Fibroblast of gingiva (primary cell): Measurements from ENCODE around the gene GRIK4.

Experiments used
- DNase-seq: peaks from one replicate; pipeline ENCODE4 v3.0.0-alpha.2; 2011; ENCODE audit warnings: low read depth

Gene GRIK4

DNA sequence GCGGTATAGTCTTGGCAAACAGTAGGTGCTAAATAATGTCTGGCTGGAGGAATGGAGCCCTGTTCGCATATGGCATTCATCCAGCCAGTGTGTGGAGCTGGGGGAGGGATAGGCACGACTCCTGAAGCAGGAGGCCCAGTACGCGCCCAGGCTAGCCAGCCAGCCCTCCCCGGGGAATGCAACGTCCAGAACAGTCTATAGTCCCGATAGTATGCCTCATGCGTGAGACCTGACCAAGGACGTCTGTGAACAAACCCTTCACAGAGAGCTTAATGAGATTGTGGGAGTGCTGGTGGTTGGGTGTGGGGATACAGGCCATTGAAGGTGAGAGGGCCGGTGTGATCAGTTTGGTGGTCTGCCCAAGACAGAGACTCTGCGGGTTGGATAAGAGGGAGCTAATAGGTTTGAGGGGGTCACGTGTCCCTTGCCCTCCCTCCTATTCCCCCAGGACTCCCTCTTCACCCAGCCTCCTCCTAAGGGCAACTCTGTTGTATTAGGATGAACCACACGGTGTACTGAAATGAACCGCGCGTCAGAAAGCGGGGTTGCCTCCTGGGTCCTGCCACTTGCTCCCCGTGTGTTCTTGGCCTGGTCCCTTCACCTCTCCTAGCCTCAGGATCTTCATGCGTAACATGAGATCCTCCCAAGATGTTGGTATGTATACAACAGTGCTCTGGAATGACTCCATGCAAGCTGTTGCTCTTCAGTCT lies 987 bp upstream of the GRIK4 start:
- DNase-seq: no peak

DNA sequence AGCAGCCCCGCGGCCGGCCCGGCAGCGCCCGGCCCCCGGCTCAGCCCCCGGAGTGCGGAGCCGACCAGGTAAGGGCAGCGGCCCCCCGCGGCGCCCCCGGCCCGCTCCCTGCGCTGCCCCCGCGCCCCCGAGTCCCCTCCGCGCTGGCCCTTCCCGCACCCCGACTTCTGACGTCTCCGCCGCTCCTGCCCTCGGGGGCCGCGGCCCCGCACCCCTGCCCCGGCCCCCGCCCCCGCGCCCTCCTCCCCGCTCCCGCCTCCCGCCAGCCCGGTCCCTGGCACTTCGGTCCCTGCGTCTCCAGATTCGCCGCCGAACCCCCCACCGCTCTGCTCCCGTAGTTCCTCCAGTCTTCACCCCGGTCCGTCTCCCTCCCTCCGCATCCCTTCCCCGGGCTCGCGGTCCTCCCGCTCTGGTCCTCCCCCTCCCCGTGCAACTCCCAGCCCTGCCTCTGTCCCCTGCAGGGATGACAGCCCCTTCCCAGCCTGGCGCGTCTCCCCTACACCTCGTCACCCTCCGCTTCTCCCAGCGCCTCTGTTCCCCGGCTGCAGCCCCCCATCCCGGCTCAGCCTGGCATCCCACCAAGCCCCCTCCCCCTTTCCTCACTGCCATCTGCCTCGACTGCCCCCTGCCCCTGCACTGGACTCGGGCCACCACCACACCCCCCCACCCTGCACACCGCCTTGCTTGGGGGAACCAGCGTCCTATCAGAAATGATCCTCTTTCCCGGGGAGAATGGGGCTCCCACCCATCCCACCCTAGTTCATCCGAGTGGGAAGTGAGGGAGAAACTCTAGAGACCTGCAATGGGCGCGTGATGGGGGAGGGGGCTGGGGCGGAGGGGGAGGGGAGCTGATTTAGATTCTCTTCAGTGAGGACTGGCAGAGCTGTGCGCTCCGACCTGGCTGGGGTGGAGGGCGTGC lies 531 bp downstream of the GRIK4 start:
- DNase-seq: no peak

- DNase-seq: no peak
Measured at GRCh38 chr11:120512739-120513435, 1.3 kb downstream of the GRIK4 start.

DNA sequence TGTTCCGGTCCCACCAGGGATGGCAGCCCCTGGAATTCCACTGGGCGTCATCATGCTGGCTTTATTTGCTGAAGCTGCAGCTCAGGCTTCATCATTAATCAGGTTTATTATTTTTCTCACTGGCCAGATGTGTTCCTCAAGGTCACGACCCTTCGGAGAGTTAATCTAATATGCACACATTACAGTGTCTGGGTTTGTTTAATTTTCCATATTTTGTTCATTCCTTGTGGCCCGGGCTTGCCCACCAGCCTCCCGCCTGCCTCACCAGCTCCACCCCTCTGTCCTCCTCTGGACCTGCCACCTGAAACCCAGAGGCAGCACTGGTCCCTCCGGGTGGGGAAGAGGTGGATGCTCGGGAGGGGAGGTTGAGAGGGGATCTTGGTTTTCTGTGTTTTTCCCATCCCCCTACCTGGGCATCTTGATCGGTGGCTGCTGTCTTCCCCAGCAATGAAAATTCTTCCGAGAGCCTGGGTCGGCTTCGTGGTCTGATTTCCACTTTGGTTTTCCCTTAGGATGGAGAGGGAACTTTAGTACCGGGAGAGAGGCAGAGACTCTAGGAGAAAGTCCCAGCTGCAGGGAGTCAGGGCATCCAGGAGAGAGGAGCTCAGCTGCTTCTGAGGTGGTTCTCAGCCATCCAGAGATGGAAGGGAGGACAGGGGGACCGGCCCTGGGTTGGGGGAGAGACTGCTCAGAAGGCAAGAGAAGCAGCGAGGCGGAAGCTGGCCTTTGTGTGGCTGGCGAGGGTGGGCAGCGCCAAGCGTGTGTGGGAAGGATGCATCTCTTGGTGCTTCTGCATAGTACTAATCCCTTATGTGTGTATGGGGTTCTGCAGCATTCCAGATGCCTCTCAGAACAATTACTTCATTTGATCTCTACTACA lies 2.1 kb downstream of the GRIK4 start:
- no peak for DNase-seq

DNA sequence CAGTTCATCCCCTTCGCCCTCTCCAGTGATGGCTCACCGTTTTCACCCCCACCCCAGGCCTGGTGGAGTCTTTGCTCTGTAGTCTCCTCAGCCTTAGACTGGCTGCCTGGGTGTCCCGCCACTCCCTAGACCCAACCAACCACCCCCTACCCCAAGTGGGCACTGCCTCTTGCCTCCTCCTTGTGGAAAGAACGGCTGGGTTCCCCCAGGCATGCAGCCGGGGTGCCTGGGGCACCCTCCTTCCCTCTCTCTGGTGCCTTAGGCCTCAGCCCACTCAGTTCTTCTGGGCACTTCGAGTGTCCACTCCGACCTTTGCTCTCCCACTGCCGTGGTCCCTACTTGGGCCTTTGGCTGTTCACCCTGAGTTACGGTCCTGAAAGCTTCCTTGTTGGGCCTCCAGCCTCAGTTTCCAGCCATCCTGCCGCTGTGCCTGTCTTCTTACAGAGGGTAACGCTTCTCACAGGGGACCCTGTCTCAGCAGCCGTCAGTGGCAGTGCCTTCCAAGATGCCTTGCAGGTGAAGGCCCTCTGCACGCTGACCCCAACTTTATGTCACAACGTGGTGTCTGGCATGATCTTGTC lies 3.1 kb downstream of the GRIK4 start:
- no peak for DNase-seq

DNA sequence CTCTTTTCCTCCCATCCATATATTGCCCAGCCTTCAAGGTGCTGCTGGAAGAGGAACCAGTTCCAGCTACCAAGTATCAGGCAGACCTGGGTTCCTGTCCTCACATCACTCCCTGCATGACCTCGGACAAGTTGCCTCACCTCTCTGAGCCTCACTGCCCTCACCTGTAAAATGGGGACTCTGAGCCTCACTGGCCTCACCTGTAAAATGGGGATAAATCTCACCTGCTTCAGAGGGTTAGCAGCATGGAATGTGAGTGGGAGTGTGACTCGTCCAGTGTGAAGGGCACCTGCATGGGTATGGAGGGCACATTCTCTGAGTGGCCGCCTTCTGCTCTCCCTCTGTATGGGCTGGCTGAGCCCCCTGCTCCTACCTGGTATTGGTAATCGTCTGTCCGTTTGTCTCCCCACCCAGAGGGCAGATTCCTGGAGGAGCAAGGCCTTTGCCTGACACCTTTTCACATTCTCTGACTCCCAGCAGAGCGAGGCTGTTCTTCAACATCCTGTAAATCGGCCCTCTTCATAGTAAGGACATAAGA lies 3.7 kb downstream of the GRIK4 start:
- DNase-seq: no peak

GRCh38 chr11:120516461-120517389 lies 5.2 kb downstream of the GRIK4 start:
- no peak for DNase-seq

GRCh38 chr11:120517390-120517761 lies 5.8 kb downstream of the GRIK4 start:
- no peak for DNase-seq

DNA sequence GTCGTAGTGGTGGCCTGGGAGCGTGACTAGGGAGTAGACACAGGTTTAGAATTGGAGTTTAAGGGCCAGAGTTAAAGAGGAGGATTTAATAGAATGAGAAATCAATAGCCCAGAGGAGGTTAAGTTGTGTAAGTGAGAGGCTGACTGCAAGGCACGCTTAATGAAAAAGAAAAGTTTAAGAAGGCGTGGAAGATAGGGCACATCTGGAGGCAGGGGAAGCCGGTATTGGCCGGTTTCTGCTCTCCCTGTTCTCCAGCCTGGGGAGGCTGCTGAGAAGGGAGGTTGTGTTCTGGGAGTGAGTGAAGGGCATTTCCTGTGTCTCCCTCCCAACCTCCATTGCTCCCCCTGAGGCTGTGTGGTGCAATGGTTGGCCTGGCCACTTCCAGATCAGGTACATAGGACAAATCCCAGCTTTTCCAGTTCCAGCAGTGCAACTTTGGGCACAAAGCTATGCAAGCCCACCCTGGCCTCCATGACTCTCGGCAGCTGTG lies 6.3 kb downstream of the GRIK4 start:
- no peak for DNase-seq

DNA sequence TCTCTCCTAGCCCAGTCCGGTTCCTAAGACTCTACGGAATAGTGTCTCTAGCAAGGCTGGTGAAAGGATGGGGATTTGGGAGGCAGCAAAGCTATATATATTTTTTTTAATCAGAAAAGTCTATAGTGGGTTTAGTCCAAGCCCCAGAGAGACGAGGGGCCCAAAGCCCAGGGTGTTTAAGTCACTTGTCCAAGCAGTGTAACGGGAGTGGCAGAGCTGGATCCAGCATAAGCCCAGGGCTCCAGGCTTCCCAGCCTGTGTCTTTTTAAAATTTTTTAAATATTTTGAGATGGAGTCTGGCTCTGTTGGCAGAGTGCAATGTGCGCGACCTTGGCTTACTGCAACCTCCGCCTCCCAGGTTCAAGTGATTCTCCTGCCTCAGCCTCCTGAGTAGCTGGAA lies 6.8 kb downstream of the GRIK4 start:
- no peak for DNase-seq

DNA sequence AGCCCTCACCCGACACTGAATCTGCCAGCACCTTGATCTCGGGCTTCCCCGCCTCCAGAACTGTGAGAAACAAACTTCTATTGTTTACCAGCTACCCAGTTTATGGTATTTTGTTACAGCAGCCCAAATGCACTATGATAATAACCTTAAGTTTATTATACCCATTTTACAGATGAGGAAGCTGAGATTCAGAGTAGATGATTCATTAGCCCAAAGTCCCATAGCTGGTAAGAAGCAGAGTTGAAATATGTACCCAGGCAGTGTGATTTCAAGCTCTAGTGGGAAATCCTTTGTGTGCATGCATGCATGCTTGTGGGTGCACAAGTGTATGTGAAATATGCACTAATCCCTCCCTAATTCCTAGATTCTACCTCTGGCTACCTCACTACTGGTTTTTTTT lies 7.9 kb downstream of the GRIK4 start:
- DNase-seq: no peak

DNA sequence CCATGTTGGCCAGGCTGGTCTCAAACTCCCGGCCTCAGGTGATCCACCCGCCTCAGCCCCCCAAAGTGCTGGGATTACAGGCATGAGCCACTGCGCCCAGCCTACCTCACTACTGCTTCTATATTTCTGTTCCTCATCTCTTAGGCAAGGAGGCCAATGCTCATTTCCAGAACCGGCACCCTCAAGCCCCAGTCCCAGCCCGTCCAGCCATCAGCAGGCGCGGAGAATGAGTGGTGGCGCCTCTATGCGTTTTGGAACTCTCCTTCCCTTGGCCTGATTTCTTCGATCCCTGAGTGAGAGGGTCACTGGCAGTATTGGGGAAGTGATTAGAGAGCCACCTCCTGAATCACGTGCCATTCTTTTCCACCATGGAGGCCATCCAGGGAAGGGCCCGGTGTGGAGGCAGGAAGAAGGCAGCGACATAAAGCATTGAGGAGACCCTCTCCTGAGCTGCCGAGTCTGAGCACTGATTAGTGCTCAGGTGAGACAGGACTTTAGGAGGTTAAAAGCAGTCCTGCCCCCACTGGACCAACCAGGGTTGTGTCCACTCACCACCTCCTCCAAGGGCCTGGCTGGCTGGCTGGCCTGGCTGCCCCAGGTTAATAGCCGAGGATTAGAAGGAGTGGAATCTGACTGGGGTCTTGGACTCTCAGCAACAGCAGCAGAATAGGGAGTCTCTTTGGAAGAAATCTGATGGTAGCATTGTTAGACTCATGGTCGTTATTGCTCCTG lies 8.7 kb downstream of the GRIK4 start:
- DNase-seq: no peak

- no peak for DNase-seq
Measured at GRCh38 chr11:120521176-120521575, 9.6 kb downstream of the GRIK4 start.

DNA sequence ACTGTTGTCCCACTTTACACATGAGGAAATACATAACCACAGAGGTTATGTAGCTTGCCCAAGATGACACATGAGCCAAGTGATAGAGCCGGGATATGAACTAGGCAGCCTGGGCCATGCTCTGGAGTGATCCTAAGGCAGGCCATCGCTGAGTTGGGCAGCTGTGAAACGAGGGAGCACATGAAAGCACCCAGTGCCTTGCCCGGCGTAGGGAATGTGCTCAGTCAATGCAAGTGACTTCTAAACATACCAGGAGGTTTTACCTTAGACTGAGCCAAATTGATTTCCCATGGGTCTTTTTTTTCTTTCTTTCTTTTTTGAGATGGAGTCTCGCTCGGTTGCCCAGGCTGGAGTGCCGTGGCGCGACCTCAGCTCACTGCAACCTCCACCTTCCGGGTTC lies 10.5 kb downstream of the GRIK4 start:
- DNase-seq: no peak

DNA sequence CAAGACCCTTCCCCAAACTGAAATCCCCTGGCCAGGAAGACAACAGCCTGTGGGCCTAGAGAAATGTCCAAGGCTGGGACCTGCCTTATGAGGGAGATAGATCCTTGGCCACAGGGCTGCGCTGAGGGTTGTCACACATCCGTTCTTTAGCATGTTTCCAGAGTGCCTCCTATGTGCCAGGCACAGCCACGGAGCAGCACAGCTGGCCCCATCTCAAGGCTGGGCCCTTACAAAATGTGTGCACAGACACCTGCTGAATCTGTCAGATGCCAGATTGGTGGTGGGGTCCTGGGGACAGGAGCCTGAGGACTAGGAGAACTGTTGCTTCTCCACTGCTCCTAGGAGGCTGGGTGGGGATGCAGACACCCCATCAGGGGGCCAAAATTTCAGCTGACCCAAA lies 11.2 kb downstream of the GRIK4 start:
- no peak for DNase-seq

GRCh38 chr11:120523196-120523595 lies 11.6 kb downstream of the GRIK4 start:
- DNase-seq: no peak

GRCh38 chr11:120524536-120525085 lies 13.1 kb downstream of the GRIK4 start:
- no peak for DNase-seq

GRCh38 chr11:120525261-120526171 lies 14.0 kb downstream of the GRIK4 start:
- DNase-seq: no peak
